HG03066 (cell line): ENCODE results near the gene LRRC61.

Source experiments
- ATAC-seq: cut with Tn5 transposase; IDR thresholded peaks from one replicate; pipeline ENCODE4 v1.9.1; 2021; ENCODE audit warnings: low read depth; ENCODE audit not compliant: unreplicated experiment

Gene LRRC61

GRCh38 chr7:150329331-150330120, 6.4 kb downstream of the LRRC61 start:
- no peak for ATAC-seq

GRCh38 chr7:150330211-150330885, 7.2 kb downstream of the LRRC61 start:
- no peak for ATAC-seq

- no peak for ATAC-seq
Observed at GRCh38 chr7:150332852-150333635, 9.9 kb downstream of the LRRC61 start.

- ATAC-seq: no peak
Observed at GRCh38 chr7:150333659-150334058, 10.5 kb downstream of the LRRC61 start.

- ATAC-seq: no peak
Observed at GRCh38 chr7:150334108-150334507, 11.0 kb downstream of the LRRC61 start.

- ATAC-seq: no peak
Observed at GRCh38 chr7:150335108-150335773, 12.1 kb downstream of the LRRC61 start.

- ATAC-seq: no peak
Observed at GRCh38 chr7:150335774-150336112, 12.6 kb downstream of the LRRC61 start.

- no peak for ATAC-seq
Observed at GRCh38 chr7:150336746-150337145, 13.6 kb downstream of the LRRC61 start.

- no peak for ATAC-seq
Observed at GRCh38 chr7:150337179-150337578, 14.0 kb downstream of the LRRC61 start.

GRCh38 chr7:150337659-150338081, 14.5 kb downstream of the LRRC61 start:
- no peak for ATAC-seq

- no peak for ATAC-seq
Observed at GRCh38 chr7:150338166-150338829, 15.1 kb downstream of the LRRC61 start.

GRCh38 chr7:150339409-150339809, 16.3 kb downstream of the LRRC61 start:
- ATAC-seq: no peak

- ATAC-seq: no peak
Observed at GRCh38 chr7:150340024-150340749, 17.0 kb downstream of the LRRC61 start.

- ATAC-seq: no peak
Observed at GRCh38 chr7:150340875-150341262, 17.7 kb downstream of the LRRC61 start.

- ATAC-seq: no peak
Observed at GRCh38 chr7:150341263-150342120, 18.3 kb downstream of the LRRC61 start, which contains the start of gene RARRES2. Gene RARRES2, minus strand, starts transcription at chr7:150341629. Its CDS starts 1,020 bp downstream, at chr7:150340609.

GRCh38 chr7:150342121-150342408, 18.9 kb downstream of the LRRC61 start:
- ATAC-seq: no peak

- no peak for ATAC-seq
Observed at GRCh38 chr7:150343225-150343624, 20.1 kb downstream of the LRRC61 start.

GRCh38 chr7:150344299-150344698, 21.1 kb downstream of the LRRC61 start:
- no peak for ATAC-seq

GRCh38 chr7:150345012-150345411, 21.9 kb downstream of the LRRC61 start:
- no peak for ATAC-seq
